ENCODE results near the gene F8. TPM values are rescaled to one million over a fixed set of nuclear protein-coding genes. Genes with fewer than 3 reads are reported as not detected.

The F8 gene
- total RNA-seq, 1 donor from 2014 or later, result 1.3 TPM

GRCh38 chrX:154990496-154990895 is 32.0 kb downstream of the F8 start:
- Mint-ChIP-seq H3K27me3 (no peaks in the 10 kb centered on the region), H3K36me3 (no peaks in the 10 kb centered on the region), H3K4me3 (no peak overlapping the region), H3K27ac (no peak overlapping the region), H3K4me1 (ENCODE audit: unreplicated experiment) (no peaks in the 10 kb centered on the region), H3K9me3 (no peaks in the 10 kb centered on the region)
- no peak for TF ChIP-seq CTCF (conservative IDR thresholded peaks at IDR 0.05)
- DNase-seq (ENCODE audit: extremely low spot score, unreplicated experiment), result no peak

- DNase-seq (ENCODE audit: extremely low spot score, unreplicated experiment), result no peak
- no peak for TF ChIP-seq CTCF (conservative IDR thresholded peaks at IDR 0.05)
- Mint-ChIP-seq H3K27me3 (no peaks in the 10 kb centered on the region), H3K27ac (no peak overlapping the region), H3K36me3 (no peaks in the 10 kb centered on the region), H3K9me3 (no peaks in the 10 kb centered on the region), H3K4me1 (ENCODE audit: unreplicated experiment) (no peaks in the 10 kb centered on the region), H3K4me3 (no peak overlapping the region)
Measured at GRCh38 chrX:154988719-154989118, 33.8 kb downstream of the F8 start.

- no peak for DNase-seq (ENCODE audit: extremely low spot score, unreplicated experiment)
- Mint-ChIP-seq H3K36me3 (no peaks in the 10 kb centered on the region), H3K27me3 (no peaks in the 10 kb centered on the region), H3K9me3 (no peaks in the 10 kb centered on the region), H3K4me3 (no peak overlapping the region), H3K4me1 (ENCODE audit: unreplicated experiment) (no peaks in the 10 kb centered on the region), H3K27ac (no peak overlapping the region)
- no peak for TF ChIP-seq CTCF (conservative IDR thresholded peaks at IDR 0.05)
Measured at GRCh38 chrX:154987940-154988339, 34.6 kb downstream of the F8 start.

GRCh38 chrX:154986826-154987575 is 35.5 kb downstream of the F8 start:
- no peak overlapping the region for H3K27ac Mint-ChIP-seq
- no peak for DNase-seq (ENCODE audit: extremely low spot score, unreplicated experiment)
- H3K27me3 Mint-ChIP-seq, result no peaks in the 10 kb centered on the region
- no peak for TF ChIP-seq CTCF (conservative IDR thresholded peaks at IDR 0.05)
- H3K4me1 Mint-ChIP-seq (ENCODE audit: unreplicated experiment), result no peaks in the 10 kb centered on the region
- H3K4me3 Mint-ChIP-seq, result no peak overlapping the region
- H3K36me3 Mint-ChIP-seq, result no peaks in the 10 kb centered on the region
- H3K9me3 Mint-ChIP-seq, result no peaks in the 10 kb centered on the region

- Mint-ChIP-seq H3K27ac (no peak overlapping the region), H3K4me3 (no peak overlapping the region), H3K27me3 (no peaks in the 10 kb centered on the region), H3K9me3 (no peaks in the 10 kb centered on the region), H3K4me1 (ENCODE audit: unreplicated experiment) (no peaks in the 10 kb centered on the region), H3K36me3 (no peaks in the 10 kb centered on the region)
- DNase-seq (ENCODE audit: extremely low spot score, unreplicated experiment), result no peak
- no peak for TF ChIP-seq CTCF (conservative IDR thresholded peaks at IDR 0.05)
Measured at GRCh38 chrX:154981116-154981411, 41.5 kb downstream of the F8 start.
